Type B pancreatic cell (in vitro differentiated cells): Measurements from ENCODE around the gene OR8G5. TPM values are rescaled to one million over a fixed set of nuclear protein-coding genes. Genes with fewer than 3 reads are reported as not detected.
"Not testable (repeated sequence)": the region's sequence is repeated elsewhere in the genome, so short reads cannot be mapped to it uniquely, and the experiment has no call there.

Experiments used
- DNase-seq: peaks from one replicate; pipeline ENCODE4 v3.0.0; 2021; ENCODE audit warnings: mixed read lengths; ENCODE audit not compliant: unreplicated experiment; ENCODE audit errors: extremely low spot score
- H3K27ac Mint-ChIP-seq: 2 replicates; pipeline ENCODE4 v1.8.0; 2021; ENCODE audit warnings: mild to moderate bottlenecking, mixed read lengths
- H3K27me3 Mint-ChIP-seq: 2 replicates; pipeline ENCODE4 v1.8.0; 2021; ENCODE audit warnings: mixed read lengths
- H3K36me3 Mint-ChIP-seq: 2 replicates; pipeline ENCODE4 v1.8.0; 2021; ENCODE audit warnings: mixed read lengths
- H3K4me1 Mint-ChIP-seq: one replicate; pipeline ENCODE4 v1.8.0; 2021; ENCODE audit warnings: mixed read lengths; ENCODE audit not compliant: unreplicated experiment
- H3K4me3 Mint-ChIP-seq: 2 replicates; pipeline ENCODE4 v1.8.0; 2021; ENCODE audit warnings: mild to moderate bottlenecking, mixed read lengths
- H3K9me3 Mint-ChIP-seq: 2 replicates; pipeline ENCODE4 v1.8.0; 2021; ENCODE audit warnings: mixed read lengths
- CTCF ChIP-seq: fragments of 200-600 bp; sonication (generic); conservative IDR thresholded peaks from 2 replicates; pipeline ENCODE4 v1.5.0; 2021; ENCODE audit warnings: antibody characterized with exemption, mild to moderate bottlenecking
- total RNA-seq: library from RNA; stranded (reverse); gene quantifications from 2 replicates; pipeline ENCODE4 v1.2.1, GENCODE V29; 2021; ENCODE audit warnings: low replicate concordance

Gene OR8G5
- total RNA-seq, 1 donor from 2014 or later: not detected

- H3K4me3 Mint-ChIP-seq: no peak overlapping the region
- no peak overlapping the region for H3K27ac Mint-ChIP-seq
- H3K9me3 Mint-ChIP-seq: no peaks in the 10 kb centered on the region
- no peak for DNase-seq
- no peaks in the 10 kb centered on the region for H3K4me1 Mint-ChIP-seq
- no peaks in the 10 kb centered on the region for H3K36me3 Mint-ChIP-seq
- TF ChIP-seq CTCF: no peak
- H3K27me3 Mint-ChIP-seq: peaks cover 3% of the 10 kb centered on the region
Observed at GRCh38 chr11:124214027-124214426, 42.1 kb upstream of the OR8G5 start.

- no peak overlapping the region for H3K27ac Mint-ChIP-seq
- TF ChIP-seq CTCF: no peak
- H3K4me1 Mint-ChIP-seq: no peaks in the 10 kb centered on the region
- H3K27me3 Mint-ChIP-seq: peaks cover 7% of the 10 kb centered on the region
- H3K36me3 Mint-ChIP-seq: no peaks in the 10 kb centered on the region
- H3K9me3 Mint-ChIP-seq: no peaks in the 10 kb centered on the region
- no peak overlapping the region for H3K4me3 Mint-ChIP-seq
- no peak for DNase-seq
Observed at GRCh38 chr11:124219126-124219525, 37.0 kb upstream of the OR8G5 start.

GRCh38 chr11:124222407-124222806, 33.8 kb upstream of the OR8G5 start:
- Mint-ChIP-seq H3K36me3 (no peaks in the 10 kb centered on the region), H3K27me3 (peaks cover 6% of the 10 kb centered on the region), H3K4me1 (no peaks in the 10 kb centered on the region), H3K4me3 (no peak overlapping the region), H3K27ac (no peak overlapping the region), H3K9me3 (no peaks in the 10 kb centered on the region)
- DNase-seq: no peak
- TF ChIP-seq CTCF: no peak

- peaks cover 13% of the 10 kb centered on the region for H3K27me3 Mint-ChIP-seq
- H3K36me3 Mint-ChIP-seq, H3K4me3 Mint-ChIP-seq, DNase-seq, H3K9me3 Mint-ChIP-seq, H3K27ac Mint-ChIP-seq, H3K4me1 Mint-ChIP-seq: not testable (repeated sequence)
Observed at GRCh38 chr11:124224618-124225423, 31.4 kb upstream of the OR8G5 start.

- no peaks in the 10 kb centered on the region for H3K9me3 Mint-ChIP-seq
- no peak for TF ChIP-seq CTCF
- no peak for DNase-seq
- no peak overlapping the region for H3K4me3 Mint-ChIP-seq
- peaks cover 17% of the 10 kb centered on the region for H3K27me3 Mint-ChIP-seq
- no peak overlapping the region for H3K27ac Mint-ChIP-seq
- H3K36me3 Mint-ChIP-seq: no peaks in the 10 kb centered on the region
- no peaks in the 10 kb centered on the region for H3K4me1 Mint-ChIP-seq
Observed at GRCh38 chr11:124225471-124225870, 30.7 kb upstream of the OR8G5 start.

GRCh38 chr11:124233376-124233775, 22.8 kb upstream of the OR8G5 start:
- no peak overlapping the region for H3K27ac Mint-ChIP-seq
- H3K27me3 Mint-ChIP-seq: peaks cover 9% of the 10 kb centered on the region
- no peaks in the 10 kb centered on the region for H3K9me3 Mint-ChIP-seq
- H3K36me3 Mint-ChIP-seq: no peaks in the 10 kb centered on the region
- DNase-seq: no peak
- TF ChIP-seq CTCF: no peak
- H3K4me1 Mint-ChIP-seq: no peaks in the 10 kb centered on the region
- no peak overlapping the region for H3K4me3 Mint-ChIP-seq
